IMR-90 (cell line): ENCODE measurements around the gene TREH. TPM values are rescaled to one million over a fixed set of nuclear protein-coding genes. Genes with fewer than 3 reads are reported as not detected.

Experiments
- ATAC-seq: fragments of 200-7000 bp; cut with Tn5 transposase; 2 replicates; pipeline ENCODE4 v1.9.1; 2020; ENCODE audit warnings: low read depth, mild to moderate bottlenecking, moderate library complexity
- BruUV-seq: library from RNA; stranded (reverse); fragments of 400-500 nt; replicated peaks from 2 replicates; lab custom pipeline; 2021; lab: Mats Ljungman, UMichigan
- CTCF ChIA-PET: fragments of 300-600 bp; formaldehyde crosslinking; extraction: SDS; loops from one replicate; lab custom pipeline; 2021; ENCODE audit warnings: antibody characterized with exemption; lab: Yijun Ruan, JAX
- POLR2A ChIA-PET: fragments of 300-600 bp; sonication (Branson Sonifier 250); formaldehyde crosslinking; loops from one replicate; lab custom pipeline; 2022; ENCODE audit warnings: antibody characterized with exemption; ENCODE audit not compliant: unreplicated experiment; lab: Charles Lee
- DNase-seq: peaks from one replicate; pipeline ENCODE4 v3.0.0; 2013
- H2AFZ ChIP-seq: replicated peaks from 2 replicates; pipeline ENCODE3; 2013; ENCODE audit warnings: low read length, mild to moderate bottlenecking; ENCODE audit not compliant: poor library complexity
- H2AK5ac ChIP-seq: 2 replicates; pipeline ENCODE4 v1.6.1; 2013; ENCODE audit warnings: low read depth, low read length, inconsistent platforms
- H2AK9ac ChIP-seq: replicated peaks from 2 replicates; pipeline ENCODE3; 2013; ENCODE audit warnings: mild to moderate bottlenecking, low read depth, low read length, moderate library complexity; ENCODE audit not compliant: poor library complexity
- H2BK120ac ChIP-seq: 2 replicates; pipeline ENCODE4 v1.6.1; 2013; ENCODE audit warnings: low read depth, low read length, inconsistent platforms
- H2BK15ac ChIP-seq: 3 replicates; pipeline ENCODE4 v1.6.1; 2013; ENCODE audit warnings: low read depth, low read length, inconsistent platforms
- H2BK20ac ChIP-seq: 2 replicates; pipeline ENCODE4 v1.6.1; 2013; ENCODE audit warnings: low read depth, mild to moderate bottlenecking, inconsistent platforms, low read length, moderate library complexity
- H2BK5ac ChIP-seq: 2 replicates; pipeline ENCODE4 v1.6.1; 2013; ENCODE audit warnings: mild to moderate bottlenecking, low read depth, low read length, inconsistent platforms; ENCODE audit not compliant: poor library complexity, severe bottlenecking
- H3K14ac ChIP-seq: replicated peaks from 2 replicates; pipeline ENCODE4 v1.6.1; 2013; ENCODE audit warnings: low read depth, low read length, inconsistent platforms
- H3K18ac ChIP-seq: 2 replicates; pipeline ENCODE4 v1.6.1; 2013; ENCODE audit warnings: low read depth, low read length, control low read depth
- H3K23ac ChIP-seq: 2 replicates; pipeline ENCODE4 v1.6.1; 2013; ENCODE audit warnings: low read depth, low read length, inconsistent platforms
- H3K27ac ChIP-seq: 2 replicates; pipeline ENCODE4 v1.5.1; 2013; ENCODE audit warnings: mild to moderate bottlenecking, control low read depth, low read length; ENCODE audit not compliant: insufficient read depth
- H3K27me3 ChIP-seq: 2 replicates; pipeline ENCODE4 v1.6.1; 2013; ENCODE audit warnings: low read length; ENCODE audit not compliant: control insufficient read depth, insufficient read depth
- H3K36me3 ChIP-seq: 2 replicates; pipeline ENCODE4 v1.6.1; 2013; ENCODE audit warnings: low read length, mixed read lengths; ENCODE audit not compliant: control insufficient read depth, insufficient read depth
- H3K4ac ChIP-seq: 2 replicates; pipeline ENCODE4 v1.6.1; 2013; ENCODE audit warnings: low read depth, low read length, inconsistent platforms
- H3K4me1 ChIP-seq: 2 replicates; pipeline ENCODE4 v1.6.1; 2013; ENCODE audit warnings: low read length, mixed read lengths; ENCODE audit not compliant: control insufficient read depth, insufficient read depth
- H3K4me2 ChIP-seq: 2 replicates; pipeline ENCODE4 v1.6.1; 2013; ENCODE audit warnings: low read depth, mild to moderate bottlenecking, control low read depth, low read length, moderate library complexity
- H3K4me3 ChIP-seq: 2 replicates; pipeline ENCODE4 v1.5.1; 2013; ENCODE audit warnings: low read depth, mild to moderate bottlenecking, control low read depth, low read length, moderate library complexity; ENCODE audit not compliant: insufficient read depth
- H3K56ac ChIP-seq: 2 replicates; pipeline ENCODE4 v1.6.1; 2013; ENCODE audit warnings: low read length, inconsistent platforms; ENCODE audit not compliant: insufficient read depth; ENCODE audit errors: extremely low read depth
- H3K79me1 ChIP-seq, 2 experiments: 2 replicates each; pipeline ENCODE4 v1.6.1; 2013; ENCODE audit warnings: low read length in 2 of 2, inconsistent platforms in 1 of 2, low read depth in 1 of 2
- H3K9ac ChIP-seq: 2 replicates; pipeline ENCODE4 v1.6.1; 2013; ENCODE audit warnings: low read depth, low read length, control low read depth
- H3K9me1 ChIP-seq: 2 replicates; pipeline ENCODE4 v1.6.1; 2013; ENCODE audit warnings: low read length, inconsistent platforms; ENCODE audit not compliant: insufficient read depth
- H3K9me3 ChIP-seq: 2 replicates; pipeline ENCODE4 v1.6.1; 2013; ENCODE audit warnings: low read length; ENCODE audit not compliant: control insufficient read depth, insufficient read depth
- H4K20me1 ChIP-seq: 2 replicates; pipeline ENCODE4 v1.6.1; 2013; ENCODE audit warnings: low read length, inconsistent platforms; ENCODE audit not compliant: insufficient read depth
- H4K5ac ChIP-seq: 2 replicates; pipeline ENCODE4 v1.6.1; 2013; ENCODE audit warnings: mild to moderate bottlenecking, low read depth, low read length, control low read depth
- H4K8ac ChIP-seq, 2 experiments: 2 replicates each; pipeline ENCODE4 v1.6.1; 2013; ENCODE audit warnings: low read depth in 2 of 2, low read length in 2 of 2, control low read depth in 1 of 2, inconsistent platforms in 1 of 2
- H4K91ac ChIP-seq: 2 replicates; pipeline ENCODE4 v1.6.1; 2013; ENCODE audit warnings: low read depth, low read length, inconsistent platforms; ENCODE audit not compliant: insufficient read depth
- BHLHE40 ChIP-seq: fragments of 150-350 bp; IDR thresholded peaks from 2 replicates; pipeline ENCODE4 v1.6.1; 2016; ENCODE audit warnings: mild to moderate bottlenecking, low read depth, low read length
- CEBPB ChIP-seq: IDR thresholded peaks from 2 replicates; pipeline ENCODE4 v1.6.1; 2012; ENCODE audit warnings: low read depth, low read length, improper control_type of control experiment
- CHD1 ChIP-seq: IDR thresholded peaks from 2 replicates; pipeline ENCODE4 v1.6.1; 2012; ENCODE audit warnings: low read depth, low read length, improper control_type of control experiment
- FOS ChIP-seq: fragments of 150-350 bp; IDR thresholded peaks from 2 replicates; pipeline ENCODE4 v1.6.1; 2016; ENCODE audit warnings: low read depth, low read length
- MAZ ChIP-seq: IDR thresholded peaks from 2 replicates; pipeline ENCODE4 v1.6.1; 2012; ENCODE audit warnings: low read depth, mild to moderate bottlenecking, low read length, improper control_type of control experiment, moderate library complexity, borderline replicate concordance
- WGBS, 2 experiments: methylation state at CpG; one replicate each; pipeline versions ENCODE4 v1.1.5 to v1.1.7; 2013; ENCODE audit warnings: missing lambda C conversion rate in 2 of 2; ENCODE audit not compliant: insufficient read length in 1 of 2; ENCODE audit errors: extremely low coverage in 2 of 2; 5-methylcytosine and 5-hydroxymethylcytosine counted together
- dilution Hi-C: fragments of 300-500 bp; cut with HindIII; formaldehyde crosslinking; loops from one replicate; pipeline ENCODE4 v1.14.3; 2018; ENCODE audit warnings: low sequenced_read_pairs; ENCODE audit not compliant: unreplicated experiment
- in situ Hi-C: fragments of 300-500 bp; cut with MboI; formaldehyde crosslinking; loops from 3 replicates; pipeline ENCODE4 v1.14.3; 2019; ENCODE audit warnings: low sequenced_read_pairs, inconsistent platforms, mixed read lengths
- intact Hi-C: fragments of 100-400 bp; cut with micrococcal nuclease; formaldehyde crosslinking; loops from 2 replicates; pipeline ENCODE4 v1.10.0; 2022
- polyA plus RNA-seq, 3 experiments: library from polyadenylated mRNA; depleted of rRNA; stranded (reverse); fragments of >200 nt; gene quantifications; 2 replicates each; pipeline ENCODE4 v1.2.3, GENCODE V29; 2012; ENCODE audit warnings: low replicate concordance in 1 of 3
- total RNA-seq: library from RNA; depleted of rRNA; stranded (reverse); fragments of >200 nt; gene quantifications from 2 replicates; pipeline ENCODE4 v1.2.3, GENCODE V29; 2012

Gene TREH
- total and polyA plus RNA-seq, 2 of the 4 experiments (the other 2 are of a cell fraction): not detected

- H4K20me1 ChIP-seq: peaks cover 38% of the 10 kb centered on the region; the same call in 1 of the 2 replicates
- ChIA-PET CTCF (no interaction called here), POLR2A (interaction anchor here (0.6 kb wide), 1 partner anchor 22 kb away, joined by 20 read pairs; no protein-coding TSS in a partner anchor)
- no peak overlapping the region for H3K56ac ChIP-seq
- dilution Hi-C loops: no loop called here
- H3K18ac ChIP-seq: no peak overlapping the region
- no peak overlapping the region for H3K4ac ChIP-seq
- H2BK20ac ChIP-seq: no peak overlapping the region
- no peak for TF ChIP-seq CHD1
- TF ChIP-seq CEBPB: no peak
- no peak for TF ChIP-seq FOS
- TF ChIP-seq MAZ: no peak
- no peak for TF ChIP-seq BHLHE40
- no peak overlapping the region for H4K91ac ChIP-seq
- peaks cover 83% of the 10 kb centered on the region for H3K36me3 ChIP-seq
- no peak overlapping the region for H2AK5ac ChIP-seq
- 0 out of 2 replicates have a peak, but pooled peaks cover 1% of the 10 kb centered on the region for H3K4me1 ChIP-seq
- no peak overlapping the region for H2BK5ac ChIP-seq
- no peak overlapping the region for H3K4me3 ChIP-seq
- no peak overlapping the region for H2AFZ ChIP-seq
- intact Hi-C loops: no loop called here
- in situ Hi-C loops: no loop called here
- WGBS, 2 experiments: 100% methylated on average over 1 of the region's 11 CpGs; no CpG with 5 or more reads in 1 of the 2 experiments
- no TSS peak for BruUV-seq
- peaks cover 38 to 76% of the 10 kb centered on the region in 2 experiments for H3K79me1 ChIP-seq
- no peaks in the 10 kb centered on the region for H3K9me3 ChIP-seq
- no peak overlapping the region for H3K4me2 ChIP-seq
- no peak overlapping the region for H4K5ac ChIP-seq
- no peak overlapping the region for H2BK15ac ChIP-seq
- DNase-seq: no peak
- H3K9me1 ChIP-seq: no peaks in the 10 kb centered on the region; the same call in 1 of the 2 replicates
- no peak overlapping the region for H4K8ac ChIP-seq
- H3K9ac ChIP-seq: no peak overlapping the region
- H3K23ac ChIP-seq: no peak overlapping the region
- H2AK9ac ChIP-seq: no peak overlapping the region
- ATAC-seq: no peak
- H3K14ac ChIP-seq: no peak overlapping the region
- H3K27ac ChIP-seq: no peak overlapping the region
- H2BK120ac ChIP-seq: no peak overlapping the region
- H3K27me3 ChIP-seq: no peaks in the 10 kb centered on the region
These were observed 36.1 kb downstream of the TREH start for GRCh38 chr11:118643142-118643994.
